OCI-LY7 (cell line): ENCODE measurements around the gene MED31. TPM values are rescaled to one million over a fixed set of nuclear protein-coding genes. Genes with fewer than 3 reads are reported as not detected.

Experiments used
- BruUV-seq: library from RNA; stranded (reverse); fragments of 400-500 nt; replicated peaks from 2 replicates; lab custom pipeline; 2021; lab: Mats Ljungman, UMichigan
- CTCF ChIA-PET: fragments of 300-600 bp; sonication (Branson Sonifier 250); formaldehyde crosslinking; loops from one replicate; lab custom pipeline; 2022; ENCODE audit warnings: antibody characterized with exemption; ENCODE audit not compliant: unreplicated experiment; lab: Charles Lee
- POLR2A ChIA-PET: fragments of 300-600 bp; sonication (Branson Sonifier 250); formaldehyde crosslinking; loops from one replicate; lab custom pipeline; 2022; ENCODE audit warnings: antibody characterized with exemption; lab: Charles Lee
- DNase-seq: peaks from one replicate; pipeline ENCODE4 v3.0.0-alpha.2; 2015; ENCODE audit warnings: low spot score
- H2AFZ ChIP-seq: fragments of 200-600 bp; sonication (generic), shearing (Covaris generic); 2 replicates; pipeline ENCODE4 v1.6.1; 2014; ENCODE audit warnings: mild to moderate bottlenecking, antibody characterized with exemption, low read length, moderate library complexity
- H3K27ac ChIP-seq: fragments of 200-600 bp; sonication (generic); 2 replicates; pipeline ENCODE4 v1.5.1; 2014; ENCODE audit warnings: mixed run types, low read depth, mild to moderate bottlenecking, moderate library complexity, low read length, inconsistent platforms; ENCODE audit not compliant: poor library complexity, severe bottlenecking
- H3K36me3 ChIP-seq: fragments of 200-600 bp; sonication (generic); 2 replicates; pipeline ENCODE4 v1.6.1; 2014; ENCODE audit warnings: mild to moderate bottlenecking, antibody characterized with exemption, low read length, moderate library complexity, mixed read lengths; ENCODE audit not compliant: insufficient read depth
- H3K4me1 ChIP-seq: fragments of 200-600 bp; sonication (generic); 2 replicates; pipeline ENCODE4 v1.5.1; 2014; ENCODE audit warnings: mild to moderate bottlenecking, low read length; ENCODE audit not compliant: insufficient read depth, poor library complexity, severe bottlenecking
- H3K4me2 ChIP-seq: fragments of 200-600 bp; sonication (generic); 2 replicates; pipeline ENCODE4 v1.6.1; 2014; ENCODE audit warnings: mild to moderate bottlenecking, low read length
- H3K4me3 ChIP-seq: fragments of 200-600 bp; sonication (generic); 2 replicates; pipeline ENCODE4 v1.5.1; 2014; ENCODE audit warnings: mild to moderate bottlenecking, low read depth, low read length; ENCODE audit not compliant: poor library complexity, severe bottlenecking
- H3K79me2 ChIP-seq: fragments of 200-600 bp; sonication (generic); 2 replicates; pipeline ENCODE4 v1.6.1; 2016; ENCODE audit warnings: low read depth, mild to moderate bottlenecking, low read length, moderate library complexity, mixed read lengths; ENCODE audit not compliant: insufficient read depth
- H3K9me2 ChIP-seq: fragments of 200-600 bp; sonication (generic); 2 replicates; pipeline ENCODE4 v1.6.1; 2016; ENCODE audit warnings: mild to moderate bottlenecking, low read length, mixed read lengths; ENCODE audit not compliant: insufficient read depth
- H3K9me3 ChIP-seq: fragments of 200-600 bp; sonication (generic); 2 replicates; pipeline ENCODE4 v1.6.1; 2014; ENCODE audit warnings: mild to moderate bottlenecking, mixed run types, low read length, mixed read lengths
- H4K20me1 ChIP-seq: fragments of 200-600 bp; sonication (generic); 2 replicates; pipeline ENCODE4 v1.6.1; 2014; ENCODE audit warnings: mild to moderate bottlenecking, antibody characterized with exemption, low read length, moderate library complexity, mixed read lengths; ENCODE audit not compliant: insufficient read depth
- EZH2phosphoT487 ChIP-seq: fragments of 200-600 bp; sonication (generic); IDR thresholded peaks from 2 replicates; pipeline ENCODE4 v1.6.1; 2018; ENCODE audit warnings: low read depth, borderline replicate concordance, mild to moderate bottlenecking, mixed run types, antibody characterized with exemption, low read length, moderate library complexity, mixed read lengths
- intact Hi-C: fragments of 100-400 bp; cut with micrococcal nuclease; formaldehyde crosslinking; loops from one replicate; pipeline ENCODE4 v1.10.0; 2022; ENCODE audit not compliant: unreplicated experiment
- total RNA-seq, 2 experiments: library from RNA; depleted of rRNA in 1 of 2; stranded (reverse); fragments of >200 nt in 1 of 2; shearing (Covaris generic) in 1 of 2; gene quantifications; 2 replicates each; pipeline ENCODE4 v1.2.3, GENCODE V29; 2014 to 2022
- TF ChIP-seq, protein P1 (sequence below): fragments of 200-600 bp; sonication (generic); conservative IDR thresholded peaks from 2 replicates; pipeline ENCODE4 v1.5.1; 2014; ENCODE audit warnings: mild to moderate bottlenecking, antibody characterized with exemption, low read length, moderate library complexity, mixed read lengths

MED31 gene
- total RNA-seq, 2 experiments from 2014 or later, result 14.6 to 25.2 TPM

DNA sequence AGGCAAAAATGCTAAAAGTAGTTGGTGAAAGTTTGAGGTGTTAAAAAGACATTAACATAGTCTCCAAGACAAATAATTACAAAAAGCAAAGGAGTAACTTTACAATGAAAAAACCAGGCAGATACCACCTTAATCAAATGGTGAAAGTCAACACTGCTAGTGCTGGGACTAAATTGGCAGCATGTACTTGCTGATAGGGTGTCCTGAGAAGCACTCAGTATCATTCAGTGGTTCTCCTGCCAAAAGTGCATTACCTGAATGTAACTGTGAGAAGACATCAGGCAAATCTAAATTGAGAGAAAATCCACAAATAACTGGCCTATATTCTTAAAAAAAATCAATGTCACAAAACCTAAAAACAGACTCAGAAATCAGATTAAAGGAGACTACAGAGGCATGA is 18.9 kb downstream of the MED31 start:
- no peak overlapping the region for H2AFZ ChIP-seq
- ChIA-PET CTCF (no interaction called here), POLR2A (no interaction called here)
- H3K36me3 ChIP-seq, result peaks cover 65% of the 10 kb centered on the region
- no TSS peak for BruUV-seq
- intact Hi-C loops, result no loop called here
- DNase-seq, result no peak
- no peak overlapping the region for H3K4me3 ChIP-seq
- no peaks in the 10 kb centered on the region for H4K20me1 ChIP-seq
- H3K9me3 ChIP-seq, result peaks cover 7% of the 10 kb centered on the region; the same call in 1 of the 2 replicates
- H3K4me2 ChIP-seq, result no peak overlapping the region
- H3K27ac ChIP-seq, result no peak overlapping the region
- H3K9me2 ChIP-seq, result no peaks in the 10 kb centered on the region
- TF ChIP-seq, protein P1, sequence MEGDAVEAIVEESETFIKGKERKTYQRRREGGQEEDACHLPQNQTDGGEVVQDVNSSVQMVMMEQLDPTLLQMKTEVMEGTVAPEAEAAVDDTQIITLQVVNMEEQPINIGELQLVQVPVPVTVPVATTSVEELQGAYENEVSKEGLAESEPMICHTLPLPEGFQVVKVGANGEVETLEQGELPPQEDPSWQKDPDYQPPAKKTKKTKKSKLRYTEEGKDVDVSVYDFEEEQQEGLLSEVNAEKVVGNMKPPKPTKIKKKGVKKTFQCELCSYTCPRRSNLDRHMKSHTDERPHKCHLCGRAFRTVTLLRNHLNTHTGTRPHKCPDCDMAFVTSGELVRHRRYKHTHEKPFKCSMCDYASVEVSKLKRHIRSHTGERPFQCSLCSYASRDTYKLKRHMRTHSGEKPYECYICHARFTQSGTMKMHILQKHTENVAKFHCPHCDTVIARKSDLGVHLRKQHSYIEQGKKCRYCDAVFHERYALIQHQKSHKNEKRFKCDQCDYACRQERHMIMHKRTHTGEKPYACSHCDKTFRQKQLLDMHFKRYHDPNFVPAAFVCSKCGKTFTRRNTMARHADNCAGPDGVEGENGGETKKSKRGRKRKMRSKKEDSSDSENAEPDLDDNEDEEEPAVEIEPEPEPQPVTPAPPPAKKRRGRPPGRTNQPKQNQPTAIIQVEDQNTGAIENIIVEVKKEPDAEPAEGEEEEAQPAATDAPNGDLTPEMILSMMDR, result no peak
- no peak for TF ChIP-seq EZH2phosphoT487
- H3K4me1 ChIP-seq, result no peaks in the 10 kb centered on the region
- no peaks in the 10 kb centered on the region for H3K79me2 ChIP-seq

DNA sequence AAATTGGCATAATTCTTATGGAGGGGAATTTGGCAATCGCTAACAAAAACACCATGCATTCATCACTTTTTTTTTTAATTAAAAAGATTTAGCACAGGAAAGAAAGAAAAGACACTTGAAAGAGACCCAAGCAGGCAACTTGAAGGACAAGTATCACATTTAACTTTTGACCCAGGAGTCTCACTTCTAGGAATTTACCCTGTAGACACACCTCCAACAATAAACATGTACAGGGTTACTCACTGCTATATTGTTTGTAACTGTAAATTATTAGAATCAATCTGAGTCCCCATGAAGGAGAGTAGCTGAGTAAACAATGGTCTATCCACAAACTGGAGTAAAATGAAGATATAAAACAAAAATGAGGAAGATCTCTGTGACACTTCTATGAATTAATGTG is 21.0 kb downstream of the MED31 start:
- H3K9me3 ChIP-seq, result peaks cover 7% of the 10 kb centered on the region; the same call in 1 of the 2 replicates
- H3K27ac ChIP-seq, result no peak overlapping the region
- ChIA-PET CTCF (no interaction called here), POLR2A (no interaction called here)
- H3K4me3 ChIP-seq, result no peak overlapping the region
- H3K9me2 ChIP-seq, result no peaks in the 10 kb centered on the region
- no TSS peak for BruUV-seq
- H3K79me2 ChIP-seq, result no peaks in the 10 kb centered on the region
- DNase-seq, result no peak
- H3K4me2 ChIP-seq, result no peak overlapping the region
- peaks cover 78% of the 10 kb centered on the region for H3K36me3 ChIP-seq
- intact Hi-C loops, result no loop called here
- H3K4me1 ChIP-seq, result no peaks in the 10 kb centered on the region
- no peak overlapping the region for H2AFZ ChIP-seq
- H4K20me1 ChIP-seq, result no peaks in the 10 kb centered on the region
- no peak for TF ChIP-seq EZH2phosphoT487
- TF ChIP-seq, protein P1, result no peak

DNA sequence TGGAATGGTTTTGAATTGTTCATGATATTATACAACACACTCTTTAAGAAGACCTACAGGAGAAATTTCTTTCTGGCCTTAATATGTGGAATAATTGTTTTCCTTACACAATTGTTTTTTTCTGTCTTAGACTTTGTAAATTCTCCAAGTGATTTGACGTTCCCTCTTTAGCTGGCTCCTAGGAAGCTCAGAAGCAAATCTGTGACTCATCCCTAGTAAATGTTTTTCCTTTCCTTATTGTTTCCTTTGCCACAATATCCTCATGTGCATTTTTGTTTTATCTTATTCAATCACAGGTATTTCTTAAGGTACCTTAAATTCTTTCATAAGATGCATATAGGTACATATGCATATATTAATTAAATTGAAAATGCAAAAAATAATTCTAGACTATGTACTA is 24.4 kb downstream of the MED31 start:
- H3K9me2 ChIP-seq, result no peaks in the 10 kb centered on the region
- intact Hi-C loops, result no loop called here
- no peaks in the 10 kb centered on the region for H3K79me2 ChIP-seq
- no TSS peak for BruUV-seq
- CTCF ChIA-PET, result no interaction called here
- no peak overlapping the region for H3K27ac ChIP-seq
- POLR2A ChIA-PET, result no interaction called here
- peaks cover 83% of the 10 kb centered on the region for H3K36me3 ChIP-seq
- H4K20me1 ChIP-seq, result no peaks in the 10 kb centered on the region
- no peaks in the 10 kb centered on the region for H3K4me1 ChIP-seq
- H3K9me3 ChIP-seq, result no peaks in the 10 kb centered on the region
- no peak overlapping the region for H3K4me2 ChIP-seq
- no peak overlapping the region for H2AFZ ChIP-seq
- no peak for DNase-seq
- TF ChIP-seq, protein P1, result no peak
- no peak for TF ChIP-seq EZH2phosphoT487
- no peak overlapping the region for H3K4me3 ChIP-seq
